Measurements from ENCODE around the gene CATSPERZ. TPM values are rescaled to one million over a fixed set of nuclear protein-coding genes. Genes with fewer than 3 reads are reported as not detected.

Gene CATSPERZ
- total and polyA plus RNA-seq, 9 of the 15 experiments (the other 6 are each of a cell fraction or from before 2014, with no cell fraction given): 0.86 to 8.5 (median 3.5) TPM

GRCh38 chr11:64314805-64315561, 14.8 kb downstream of the CATSPERZ start (continued):
- TF ChIP-seq ZBED1 (IDR thresholded peaks at IDR 0.05) (no peak), ZNF511 (CRISPR knock-in tag; IDR thresholded peaks at IDR 0.05) (no peak), ZNF512 (tag; IDR thresholded peaks at IDR 0.05) (no peak), CCAR2 (IDR thresholded peaks at IDR 0.05; ENCODE audit: low read depth, low read length) (no peak), CTBP1 (IDR thresholded peaks at IDR 0.05; ENCODE audit: borderline replicate concordance) (0 out of 2 replicates have a peak, but pooled peaks have one; percentile 6), ATF4 (CRISPR knock-in tag; IDR thresholded peaks at IDR 0.05) (no peak), ZBTB33 (CRISPR knock-in tag; IDR thresholded peaks at IDR 0.05) (0 out of 2 replicates have a peak, but pooled peaks have one; percentile 60), TFAM (CRISPR knock-in tag; conservative IDR thresholded peaks at IDR 0.05) (no peak), FOSL1 (tag; conservative IDR thresholded peaks at IDR 0.05) (no peak), PYGO2 (tag; IDR thresholded peaks at IDR 0.05) (no peak), YY1 (IDR thresholded peaks at IDR 0.05; ENCODE audit: borderline replicate concordance in 1 of 3, control insufficient read depth in 1 of 3, extremely low read depth in 1 of 3, insufficient read depth in 3 of 3, insufficient read length in 1 of 3, insufficient replicate concordance in 2 of 3, low read depth in 1 of 3, low read length in 2 of 3) (no peak), ATF6 (CRISPR knock-in tag; IDR thresholded peaks at IDR 0.05) (no peak), SMAD4 (CRISPR knock-in tag; conservative IDR thresholded peaks at IDR 0.05) (no peak)
